ENCODE results near the gene CLDN15.

The CLDN15 gene

GRCh38 chr7:101197991-101198390, 39.6 kb downstream of the CLDN15 start:
- DNase-seq: no peak

DNA sequence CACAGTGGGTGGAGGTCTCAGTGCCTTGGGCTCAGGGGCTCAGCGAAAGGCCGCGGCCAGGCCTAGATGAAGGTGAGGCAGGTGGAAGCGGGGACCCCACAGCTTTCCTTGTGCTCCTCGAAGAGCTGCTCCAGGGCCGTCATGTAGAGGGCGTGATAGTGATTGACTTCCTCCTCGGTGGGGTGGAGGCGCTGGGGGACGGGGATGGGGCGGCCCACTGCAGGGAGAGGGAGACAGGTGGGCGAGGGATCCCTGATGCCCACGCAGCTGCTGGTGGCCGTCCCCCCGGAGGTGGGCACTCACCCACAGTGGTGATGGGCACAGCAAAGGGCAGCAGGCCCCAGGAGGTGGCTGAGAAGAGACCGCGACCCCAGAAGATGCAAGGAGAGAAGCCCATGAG, 41.7 kb downstream of the CLDN15 start:
- DNase-seq: no peak

- no peak for DNase-seq
These were observed 48.5 kb downstream of the CLDN15 start for GRCh38 chr7:101189109-101189508.

DNA sequence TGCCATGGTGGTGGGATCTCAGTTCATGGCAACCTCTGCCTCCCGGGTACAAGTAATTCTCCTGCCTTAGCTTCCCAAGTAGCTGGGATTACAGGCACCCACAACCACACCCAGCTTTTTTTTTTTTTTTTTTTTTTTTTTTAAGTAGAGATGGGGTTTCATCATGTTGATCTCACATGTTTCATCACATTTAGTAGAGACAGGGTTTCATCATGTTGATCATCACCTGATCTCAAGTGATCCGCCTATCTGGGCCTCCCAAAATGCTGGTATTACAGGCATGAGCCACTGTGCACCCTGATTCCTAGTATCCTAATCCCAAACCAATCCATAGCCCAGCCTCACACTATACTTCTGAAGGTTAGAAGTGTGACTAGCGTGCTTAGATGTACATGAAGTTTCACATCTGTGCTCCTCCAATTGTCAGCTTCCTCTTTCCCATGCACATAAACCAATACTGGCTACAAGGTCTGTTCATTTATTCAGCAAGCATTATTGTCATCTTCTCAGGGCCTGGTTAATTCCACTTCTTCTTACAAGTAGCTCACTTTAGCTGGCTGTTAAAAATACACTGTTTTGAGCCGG, 50.7 kb downstream of the CLDN15 start:
- no peak for DNase-seq

- no peak for DNase-seq
These were observed 51.4 kb downstream of the CLDN15 start for GRCh38 chr7:101186194-101186593.

DNA sequence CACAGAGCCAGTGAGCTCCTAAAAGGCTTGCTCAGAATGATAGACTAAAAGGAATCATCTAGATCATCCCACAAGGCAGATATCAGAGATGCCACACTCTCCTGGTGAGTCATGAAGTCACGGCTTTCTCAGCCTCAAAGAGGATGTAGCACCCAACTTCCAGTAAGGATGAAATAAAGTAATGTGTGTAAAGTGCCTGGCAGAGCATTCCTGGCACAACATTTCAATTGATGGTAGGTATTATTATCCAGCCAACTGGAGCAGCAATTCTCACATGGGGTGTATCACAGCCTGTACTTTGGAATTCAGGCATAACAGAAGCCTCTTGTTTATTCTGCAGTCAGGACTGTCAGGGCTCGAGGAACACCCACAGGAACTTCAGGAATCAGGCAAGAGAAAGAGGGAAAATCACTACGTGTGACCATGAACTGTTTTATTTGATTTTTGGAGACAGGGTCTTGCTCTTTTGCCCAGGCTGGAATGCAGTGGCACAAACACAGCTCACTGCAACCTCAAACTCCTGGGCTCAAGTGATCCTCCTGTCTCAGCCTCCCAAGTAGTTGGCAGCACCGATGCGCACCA, 52.3 kb downstream of the CLDN15 start:
- no peak for DNase-seq
